Activated T-helper 9 cell treated with anti-CD3 and anti-CD28 coated beads, Interleukin-2, amount 50 U/mL, for 16 hours (primary cell): ENCODE data around the gene UBAC1.

Experiments used
- DNase-seq: peaks from one replicate; pipeline ENCODE4 v3.0.0-alpha.2; 2020; ENCODE audit warnings: low read depth

Gene UBAC1

GRCh38 chr9:135961277-135961715 is at the start of gene UBAC1:
UBAC1 (minus strand) TSS chr9:135961373; CDS start chr9:135961162, 211 bp downstream.
- peak; percentile 95 for DNase-seq

GRCh38 chr9:136010615-136011361 is 49.6 kb upstream of the UBAC1 start:
- no peak for DNase-seq

- DNase-seq = no peak
Observed at GRCh38 chr9:136010176-136010575, 49.0 kb upstream of the UBAC1 start.

- DNase-seq = no peak
Observed at GRCh38 chr9:136009516-136009915, 48.3 kb upstream of the UBAC1 start.

GRCh38 chr9:136008693-136008997 is 47.5 kb upstream of the UBAC1 start:
- no peak for DNase-seq

GRCh38 chr9:136007934-136008692 is 46.9 kb upstream of the UBAC1 start:
- DNase-seq = no peak

- DNase-seq = no peak
Observed at GRCh38 chr9:136007276-136007933, 46.2 kb upstream of the UBAC1 start.

- DNase-seq = no peak
Observed at GRCh38 chr9:136006169-136006568, 45.0 kb upstream of the UBAC1 start.

- DNase-seq = no peak
Observed at GRCh38 chr9:136004712-136005111, 43.5 kb upstream of the UBAC1 start.

- DNase-seq = no peak
Observed at GRCh38 chr9:136004219-136004618, 43.0 kb upstream of the UBAC1 start.

- DNase-seq = no peak
Observed at GRCh38 chr9:136003411-136004218, 42.4 kb upstream of the UBAC1 start.

- DNase-seq = no peak
Observed at GRCh38 chr9:136002881-136003280, 41.7 kb upstream of the UBAC1 start.

- DNase-seq = no peak
Observed at GRCh38 chr9:136002215-136002614, 41.0 kb upstream of the UBAC1 start.

GRCh38 chr9:136001231-136001630 is 40.1 kb upstream of the UBAC1 start:
- no peak for DNase-seq

GRCh38 chr9:135998410-135999071 is 37.4 kb upstream of the UBAC1 start:
- DNase-seq = no peak

- DNase-seq = no peak
Observed at GRCh38 chr9:135998016-135998380, 36.8 kb upstream of the UBAC1 start.

GRCh38 chr9:135997090-135998015 is 36.2 kb upstream of the UBAC1 start:
- DNase-seq = no peak

- DNase-seq = no peak
Observed at GRCh38 chr9:135995816-135996215, 34.6 kb upstream of the UBAC1 start.

- DNase-seq = no peak
Observed at GRCh38 chr9:135994501-135995192, 33.5 kb upstream of the UBAC1 start.
